Measurements from ENCODE around the gene TSPAN18.

The TSPAN18 gene

GRCh38 chr11:44971185-44971584 lies 244.4 kb downstream of the TSPAN18 start:
- DNase-seq = no peak

GRCh38 chr11:44972746-44973435 lies 246.1 kb downstream of the TSPAN18 start:
- DNase-seq = no peak

- DNase-seq = no peak
Observed at GRCh38 chr11:44973632-44974401, 247.1 kb downstream of the TSPAN18 start.

- DNase-seq = no peak
Observed at GRCh38 chr11:44974402-44975000, 247.7 kb downstream of the TSPAN18 start.

- no peak for DNase-seq
Observed at GRCh38 chr11:44976576-44976975, 249.8 kb downstream of the TSPAN18 start.

- DNase-seq = no peak
Observed at GRCh38 chr11:44977493-44977984, 250.8 kb downstream of the TSPAN18 start.

- no peak for DNase-seq
Observed at GRCh38 chr11:44978274-44978960, 251.7 kb downstream of the TSPAN18 start.

GRCh38 chr11:44978961-44979331 lies 252.2 kb downstream of the TSPAN18 start:
- no peak for DNase-seq

GRCh38 chr11:44979543-44980399 lies 253.0 kb downstream of the TSPAN18 start:
- no peak for DNase-seq

GRCh38 chr11:44980533-44981427 lies 254.0 kb downstream of the TSPAN18 start:
- no peak for DNase-seq
